ENCODE data around the gene TCF7L2.
A peak's percentile ranks its signal among the peaks of the same experiment; 100 is the strongest.

TCF7L2 gene

GRCh38 chr10:113158183-113158582 lies 208.1 kb downstream of the TCF7L2 start:
- DNase-seq, result no peak

- no peak for DNase-seq
Measured at GRCh38 chr10:113159563-113159962, 209.5 kb downstream of the TCF7L2 start.

GRCh38 chr10:113160641-113161040 lies 210.6 kb downstream of the TCF7L2 start:
- DNase-seq, result no peak

- no peak for DNase-seq
Measured at GRCh38 chr10:113161066-113161465, 211.0 kb downstream of the TCF7L2 start.

GRCh38 chr10:113162960-113163359 lies 212.9 kb downstream of the TCF7L2 start:
- DNase-seq, result no peak

- DNase-seq, result no peak
Measured at GRCh38 chr10:113165673-113166072, 215.6 kb downstream of the TCF7L2 start.

- no peak for DNase-seq
Measured at GRCh38 chr10:113167702-113168101, 217.7 kb downstream of the TCF7L2 start.

- no peak for DNase-seq
Measured at GRCh38 chr10:113168584-113168983, 218.5 kb downstream of the TCF7L2 start.

- DNase-seq, result no peak
Measured at GRCh38 chr10:113169111-113169510, 219.1 kb downstream of the TCF7L2 start.

- DNase-seq, result no peak
Measured at GRCh38 chr10:113169853-113170460, 219.9 kb downstream of the TCF7L2 start.

- no peak for DNase-seq
Measured at GRCh38 chr10:113171662-113172061, 221.6 kb downstream of the TCF7L2 start.

GRCh38 chr10:113175176-113175575 lies 225.1 kb downstream of the TCF7L2 start:
- no peak for DNase-seq

GRCh38 chr10:113175756-113176651 lies 226.0 kb downstream of the TCF7L2 start:
- no peak for DNase-seq

GRCh38 chr10:113176652-113177155 lies 226.7 kb downstream of the TCF7L2 start:
- no peak for DNase-seq

GRCh38 chr10:113177156-113177935 lies 227.3 kb downstream of the TCF7L2 start:
- peak; percentile 25 for DNase-seq

GRCh38 chr10:113177936-113178335 lies 227.9 kb downstream of the TCF7L2 start:
- peak; percentile 25 for DNase-seq

GRCh38 chr10:113178771-113179170 lies 228.7 kb downstream of the TCF7L2 start:
- no peak for DNase-seq

- no peak for DNase-seq
Measured at GRCh38 chr10:113179265-113179664, 229.2 kb downstream of the TCF7L2 start.

GRCh38 chr10:113179966-113180365 lies 229.9 kb downstream of the TCF7L2 start:
- no peak for DNase-seq

GRCh38 chr10:113180401-113181154 lies 230.5 kb downstream of the TCF7L2 start:
- no peak for DNase-seq

- DNase-seq, result no peak
Measured at GRCh38 chr10:113182154-113182553, 232.1 kb downstream of the TCF7L2 start.

- no peak for DNase-seq
Measured at GRCh38 chr10:113183573-113183972, 233.5 kb downstream of the TCF7L2 start.

Measured in DMS79 (cell line).